Putamen (tissue), 1 donor: ENCODE measurements around the gene IL24.
A peak's percentile ranks its signal among the peaks of the same experiment; 100 is the strongest.
"Not testable (repeated sequence)": the region's sequence is repeated elsewhere in the genome, so short reads cannot be mapped to it uniquely, and the experiment has no call there.

Experiments used
- DNase-seq: peaks from one replicate; pipeline ENCODE4 v3.0.0-alpha.2; 2016; ENCODE audit warnings: low spot score

IL24 gene

GRCh38 chr1:206897175-206897574 is at the start of gene IL24:
TSS of gene IL24 (plus strand) at chr1:206897443. CDS start at chr1:206897833, 390 bp downstream.
- DNase-seq, result no peak

- DNase-seq, result no peak
Measured at GRCh38 chr1:206847946-206848345, 49.3 kb upstream of the IL24 start.

- DNase-seq, result no peak
Measured at GRCh38 chr1:206850401-206850800, 46.8 kb upstream of the IL24 start.

GRCh38 chr1:206851341-206852010 is 45.8 kb upstream of the IL24 start:
- no peak for DNase-seq

GRCh38 chr1:206852662-206853061 is 44.6 kb upstream of the IL24 start:
- not testable (repeated sequence) for DNase-seq

- DNase-seq, result not testable (repeated sequence)
Measured at GRCh38 chr1:206853696-206854095, 43.5 kb upstream of the IL24 start.

- DNase-seq, result no peak
Measured at GRCh38 chr1:206854401-206855129, 42.7 kb upstream of the IL24 start.

- DNase-seq, result no peak
Measured at GRCh38 chr1:206855859-206856258, 41.4 kb upstream of the IL24 start.

GRCh38 chr1:206856674-206857464 is 40.4 kb upstream of the IL24 start:
- DNase-seq, result no peak

- DNase-seq, result no peak
Measured at GRCh38 chr1:206859082-206859521, 38.1 kb upstream of the IL24 start.

GRCh38 chr1:206860165-206860564 is 37.1 kb upstream of the IL24 start:
- DNase-seq, result no peak

GRCh38 chr1:206863266-206863665 is 34.0 kb upstream of the IL24 start:
- no peak for DNase-seq

GRCh38 chr1:206864939-206865671 is 32.1 kb upstream of the IL24 start, which contains the start of gene IL20:
TSS of gene IL20 (plus strand) at chr1:206865623. CDS start at chr1:206865853, 230 bp downstream.
- DNase-seq, result peak; percentile 5

GRCh38 chr1:206866062-206866461 is 31.2 kb upstream of the IL24 start:
- DNase-seq, result no peak

- no peak for DNase-seq
Measured at GRCh38 chr1:206867239-206867638, 30.0 kb upstream of the IL24 start.

- no peak for DNase-seq
Measured at GRCh38 chr1:206867716-206868115, 29.5 kb upstream of the IL24 start.

GRCh38 chr1:206868264-206868663 is 29.0 kb upstream of the IL24 start:
- no peak for DNase-seq

GRCh38 chr1:206872139-206872538 is 25.1 kb upstream of the IL24 start:
- DNase-seq, result no peak

- DNase-seq, result no peak
Measured at GRCh38 chr1:206873603-206874188, 23.5 kb upstream of the IL24 start.

- DNase-seq, result no peak
Measured at GRCh38 chr1:206875752-206876377, 21.4 kb upstream of the IL24 start.

- no peak for DNase-seq
Measured at GRCh38 chr1:206878456-206878855, 18.8 kb upstream of the IL24 start.
